ENCODE measurements around the gene FCHSD1. TPM values are rescaled to one million over a fixed set of nuclear protein-coding genes. Genes with fewer than 3 reads are reported as not detected.

FCHSD1 gene
- total and polyA plus RNA-seq, 7 donors: 1.3 to 2.4 (median 1.4) TPM

DNA sequence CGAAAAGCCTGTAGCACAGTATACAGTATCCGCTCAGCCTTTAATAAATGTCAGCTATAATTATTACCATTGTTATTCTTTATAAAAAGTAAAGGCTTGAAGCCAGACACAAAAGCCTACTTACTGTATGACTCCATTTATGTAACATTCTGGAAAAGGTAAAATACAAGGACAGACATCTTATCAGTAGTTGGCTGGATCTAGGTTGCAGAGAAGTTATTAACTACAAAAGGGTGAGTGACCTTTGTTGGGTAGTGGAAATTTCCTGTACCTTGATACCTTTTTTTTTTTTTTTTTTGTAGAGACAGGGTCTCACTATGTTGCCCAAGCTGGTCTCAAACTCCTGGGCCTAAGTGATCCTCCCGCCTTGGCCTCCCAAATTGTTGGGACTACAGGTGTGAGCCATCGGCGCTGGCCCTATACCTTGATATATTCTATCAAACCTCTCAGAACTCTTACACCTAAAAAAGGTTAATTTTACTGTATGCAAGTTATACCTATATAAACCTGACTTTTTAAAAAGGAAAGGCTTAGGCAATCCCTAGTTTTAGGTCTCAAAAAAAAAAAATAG, 20.6 kb downstream of the FCHSD1 start:
- H3K9me3 ChIP-seq: no peaks in the 10 kb centered on the region
- no peak overlapping the region for H3K4me3 ChIP-seq
- no peak overlapping the region for H3K27ac ChIP-seq
- peaks cover 10% of the 10 kb centered on the region for H3K4me1 ChIP-seq
- no peaks in the 10 kb centered on the region for H3K27me3 ChIP-seq (ENCODE audit: insufficient read depth in 3 of 3, low read length in 2 of 3)
- DNase-seq: no peak
- TF ChIP-seq CTCF (IDR thresholded peaks at IDR 0.05): no peak
- ATAC-seq: no peak
- intact Hi-C loops (cut with DNase I): no loop called here
- 96 to 98% (median 97%) methylated on average over 5 of the region's 5 CpGs for WGBS, 3 donors
- peaks cover 8 to 82% of the 10 kb centered on the region in 2 donors for H3K36me3 ChIP-seq (ENCODE audit: insufficient read depth in 1 of 2, low read depth in 1 of 2)

- intact Hi-C loops (cut with DNase I): loop anchor here (10.0 kb wide), 1 partner anchor 53 kb away; no protein-coding TSS in a partner anchor
- WGBS, 3 donors: 95 to 99% (median 98%) methylated on average over 6 of the region's 6 CpGs
- peaks cover 10 to 93% of the 10 kb centered on the region in 2 donors for H3K36me3 ChIP-seq (ENCODE audit: insufficient read depth in 1 of 2, low read depth in 1 of 2)
Measured at GRCh38 chr5:141628175-141628788, 22.9 kb downstream of the FCHSD1 start.

DNA sequence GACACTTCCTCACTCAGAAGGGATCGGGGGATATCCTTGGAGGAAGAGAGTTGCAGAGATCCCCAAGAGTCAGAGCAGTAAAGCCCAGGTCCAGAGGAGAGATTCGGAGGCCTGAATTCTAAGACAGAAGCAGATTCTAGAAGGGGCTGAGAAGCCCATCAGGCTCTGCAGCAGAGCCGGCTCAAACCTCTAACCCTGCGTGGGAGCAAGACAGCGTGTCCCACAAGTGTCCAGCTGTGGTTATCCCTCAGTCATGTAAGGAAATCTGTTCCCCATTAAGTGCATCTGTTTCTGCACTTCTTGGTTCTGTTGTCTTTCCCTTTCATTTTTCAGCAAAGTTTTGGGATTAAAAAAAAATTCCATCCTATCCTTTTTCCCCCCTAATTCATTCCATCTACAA, 27.6 kb downstream of the FCHSD1 start:
- intact Hi-C loops (cut with DNase I): loop anchor here (5.0 to 10.0 kb wide), 2 partner anchors 49 to 1231 kb away; no protein-coding TSS in a partner anchor
- ATAC-seq: no peak
- peaks cover 13 to 90% of the 10 kb centered on the region in 2 donors for H3K36me3 ChIP-seq (ENCODE audit: insufficient read depth in 1 of 2, low read depth in 1 of 2)
- no peaks in the 10 kb centered on the region for H3K9me3 ChIP-seq
- H3K27me3 ChIP-seq (ENCODE audit: insufficient read depth in 3 of 3, low read length in 2 of 3): no peaks in the 10 kb centered on the region
- H3K4me1 ChIP-seq: no peaks in the 10 kb centered on the region
- no peak for TF ChIP-seq CTCF (IDR thresholded peaks at IDR 0.05)
- 70 to 77% (median 75%) methylated on average over 5 of the region's 5 CpGs for WGBS, 3 donors
- no peak overlapping the region for H3K27ac ChIP-seq
- no peak overlapping the region for H3K4me3 ChIP-seq
- no peak for DNase-seq

More at GRCh38 chr5:141628175-141628788, 22.9 kb downstream of the FCHSD1 start:
- Histone ChIP-seq H3K9me3 (no peaks in the 10 kb centered on the region), H3K27ac (no peak overlapping the region), H3K4me3 (no peak overlapping the region), H3K4me1 (peaks cover 3% of the 10 kb centered on the region), H3K27me3 (ENCODE audit: insufficient read depth in 3 of 3, low read length in 2 of 3) (no peaks in the 10 kb centered on the region)
- TF ChIP-seq CTCF (IDR thresholded peaks at IDR 0.05): no peak
- ATAC-seq: no peak
- DNase-seq: no peak

GRCh38 chr5:141623186-141623585, 28.0 kb downstream of the FCHSD1 start:
- H3K27ac ChIP-seq: no peak overlapping the region
- ATAC-seq: no peak
- intact Hi-C loops (cut with DNase I): loop anchor here (5.0 to 10.0 kb wide), 2 partner anchors 48 to 1231 kb away; no protein-coding TSS in a partner anchor

More at GRCh38 chr5:141623186-141623585, 28.0 kb downstream of the FCHSD1 start:
- H3K36me3 ChIP-seq (ENCODE audit: insufficient read depth in 1 of 2, low read depth in 1 of 2): peaks cover 11 to 85% of the 10 kb centered on the region in 2 donors
- no peaks in the 10 kb centered on the region for H3K9me3 ChIP-seq
- no peaks in the 10 kb centered on the region for H3K4me1 ChIP-seq
- H3K4me3 ChIP-seq: no peak overlapping the region
- DNase-seq: no peak
- no peaks in the 10 kb centered on the region for H3K27me3 ChIP-seq (ENCODE audit: insufficient read depth in 3 of 3, low read length in 2 of 3)
- no peak for TF ChIP-seq CTCF (IDR thresholded peaks at IDR 0.05)
